Mesendoderm (in vitro differentiated cells): ENCODE results near the gene CYLC1.
A peak's percentile ranks its signal among the peaks of the same experiment; 100 is the strongest.

Source experiments
- DNase-seq: peaks from one replicate; pipeline ENCODE4 v3.0.0; 2013
- H2AK5ac ChIP-seq: 2 replicates; pipeline ENCODE4 v1.6.1; 2013; ENCODE audit warnings: low read length, inconsistent platforms
- H2BK120ac ChIP-seq: 2 replicates; pipeline ENCODE4 v1.6.1; 2013; ENCODE audit warnings: low read depth, mild to moderate bottlenecking, low read length, moderate library complexity, mixed read lengths
- H2BK15ac ChIP-seq: replicated peaks from 2 replicates; pipeline ENCODE4 v1.6.1; 2013; ENCODE audit warnings: low read depth, mild to moderate bottlenecking, moderate library complexity
- H2BK5ac ChIP-seq: 2 replicates; pipeline ENCODE4 v1.6.1; 2013; ENCODE audit warnings: low read length, inconsistent platforms
- H3K18ac ChIP-seq: 2 replicates; pipeline ENCODE4 v1.6.1; 2013; ENCODE audit warnings: mild to moderate bottlenecking, low read length, mixed read lengths
- H3K23ac ChIP-seq: one replicate; pipeline ENCODE4 v1.6.1; 2013; ENCODE audit warnings: low read length
- H3K27ac ChIP-seq: 2 replicates; pipeline ENCODE4 v1.5.1; 2013; ENCODE audit warnings: low read depth, mild to moderate bottlenecking, inconsistent platforms, low read length, moderate library complexity
- H3K27me3 ChIP-seq: 2 replicates; pipeline ENCODE4 v1.6.1; 2013; ENCODE audit warnings: low read length, control low read depth, mild to moderate bottlenecking, inconsistent platforms; ENCODE audit not compliant: insufficient read depth, poor library complexity
- H3K36me3 ChIP-seq: 2 replicates; pipeline ENCODE4 v1.6.1; 2013; ENCODE audit warnings: low read length, inconsistent platforms; ENCODE audit not compliant: control insufficient read depth, insufficient read depth
- H3K4ac ChIP-seq: one replicate; pipeline ENCODE4 v1.6.1; 2013; ENCODE audit warnings: low read depth, mild to moderate bottlenecking, low read length, moderate library complexity
- H3K4me1 ChIP-seq: 2 replicates; pipeline ENCODE4 v1.6.1; 2013; ENCODE audit warnings: low read depth, low read length, inconsistent platforms; ENCODE audit not compliant: control insufficient read depth
- H3K4me2 ChIP-seq: 2 replicates; pipeline ENCODE4 v1.6.1; 2013; ENCODE audit warnings: low read length
- H3K4me3 ChIP-seq: 2 replicates; pipeline ENCODE4 v1.5.1; 2013; ENCODE audit warnings: mild to moderate bottlenecking, low read length
- H3K56ac ChIP-seq: one replicate; pipeline ENCODE4 v1.6.1; 2013; ENCODE audit warnings: low read length
- H3K79me1 ChIP-seq: 2 replicates; pipeline ENCODE4 v1.6.1; 2013; ENCODE audit warnings: low read length, inconsistent platforms
- H3K79me2 ChIP-seq: 2 replicates; pipeline ENCODE4 v1.6.1; 2013; ENCODE audit warnings: mild to moderate bottlenecking, low read length; ENCODE audit not compliant: control insufficient read depth, insufficient read depth
- H3K9ac ChIP-seq: 2 replicates; pipeline ENCODE4 v1.6.1; 2013; ENCODE audit warnings: low read length, inconsistent platforms
- H4K5ac ChIP-seq: one replicate; pipeline ENCODE4 v1.6.1; 2013; ENCODE audit warnings: low read length
- H4K8ac ChIP-seq: one replicate; pipeline ENCODE4 v1.6.1; 2013; ENCODE audit warnings: low read depth, mild to moderate bottlenecking, control low read depth, low read length, moderate library complexity
- WGBS: extraction: QIAGEN DNeasy Blood & Tissue Kit; methylation state at CpG from one replicate; pipeline ENCODE4 v1.1.7; 2013; ENCODE audit warnings: low lambda C conversion rate, missing lambda C conversion rate; ENCODE audit not compliant: insufficient coverage; ENCODE audit errors: extremely low coverage; 5-methylcytosine and 5-hydroxymethylcytosine counted together

CYLC1 gene

DNA sequence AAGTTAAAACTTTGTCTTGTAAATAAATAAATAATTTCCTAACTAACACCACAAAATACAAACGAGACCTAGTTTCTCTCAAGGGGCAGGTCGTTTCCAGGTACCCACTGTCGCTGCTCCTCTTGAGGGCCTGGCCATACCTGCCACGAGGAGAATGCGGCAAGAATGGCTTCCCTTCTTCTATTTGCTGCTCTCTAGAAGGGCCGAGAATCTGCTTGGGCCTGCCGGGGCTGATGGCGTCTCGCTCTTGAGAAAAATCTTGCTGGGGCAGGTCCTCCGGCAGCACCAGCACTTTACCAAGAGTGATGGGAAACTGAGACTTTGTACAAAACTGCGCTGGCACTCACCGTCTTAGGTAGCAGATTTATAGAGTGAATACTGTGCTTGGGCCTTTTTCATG lies 31.5 kb downstream of the CYLC1 start:
- Histone ChIP-seq H3K79me2 (no peaks in the 10 kb centered on the region), H3K79me1 (no peaks in the 10 kb centered on the region), H2AK5ac (no peak overlapping the region), H3K4me3 (no peak overlapping the region), H3K56ac (no peak overlapping the region), H3K4me1 (no peaks in the 10 kb centered on the region), H3K18ac (no peak overlapping the region), H2BK5ac (no peak overlapping the region), H2BK15ac (no peak overlapping the region), H3K4me2 (no peak overlapping the region), H3K23ac (no peak overlapping the region), H4K8ac (no peak overlapping the region), H3K9ac (no peak overlapping the region), H3K4ac (no peak overlapping the region), H2BK120ac (no peak overlapping the region), H3K27ac (no peak overlapping the region), H3K36me3 (no peaks in the 10 kb centered on the region), H3K27me3 (no peaks in the 10 kb centered on the region), H4K5ac (no peak overlapping the region)
- no peak for DNase-seq
- WGBS: no CpG with 5 or more reads among the region's 12 CpGs

DNA sequence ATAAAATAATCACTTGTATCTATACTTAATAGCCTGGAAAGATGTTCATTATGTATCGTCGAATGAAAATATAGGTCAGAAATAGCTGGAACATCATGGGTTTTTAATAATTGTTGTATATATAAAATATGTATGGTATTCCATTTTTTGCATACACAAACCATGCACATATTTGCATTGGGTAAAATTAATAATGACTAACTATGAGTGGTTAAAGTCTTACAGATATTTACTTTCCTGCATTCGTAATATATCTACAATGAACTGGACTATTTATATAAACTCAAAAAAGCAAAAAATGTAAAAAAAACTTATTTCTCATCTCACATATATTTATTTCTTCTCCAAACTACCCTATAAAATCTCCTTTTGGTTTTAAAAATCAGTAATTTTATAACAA lies 46.0 kb downstream of the CYLC1 start:
- Histone ChIP-seq H3K36me3 (no peaks in the 10 kb centered on the region), H3K56ac (no peak overlapping the region), H3K23ac (no peak overlapping the region), H2BK120ac (no peak overlapping the region), H3K18ac (no peak overlapping the region), H3K4me2 (no peak overlapping the region), H3K79me1 (no peaks in the 10 kb centered on the region), H2BK15ac (no peak overlapping the region), H3K9ac (no peak overlapping the region), H4K8ac (no peak overlapping the region), H3K4ac (no peak overlapping the region), H2AK5ac (no peak overlapping the region), H3K27me3 (no peaks in the 10 kb centered on the region), H3K4me3 (no peak overlapping the region), H3K4me1 (no peaks in the 10 kb centered on the region), H2BK5ac (no peak overlapping the region), H3K79me2 (no peaks in the 10 kb centered on the region), H3K27ac (no peak overlapping the region), H4K5ac (no peak overlapping the region)
- WGBS: no CpG with 5 or more reads among the region's 3 CpGs
- DNase-seq: no peak

DNA sequence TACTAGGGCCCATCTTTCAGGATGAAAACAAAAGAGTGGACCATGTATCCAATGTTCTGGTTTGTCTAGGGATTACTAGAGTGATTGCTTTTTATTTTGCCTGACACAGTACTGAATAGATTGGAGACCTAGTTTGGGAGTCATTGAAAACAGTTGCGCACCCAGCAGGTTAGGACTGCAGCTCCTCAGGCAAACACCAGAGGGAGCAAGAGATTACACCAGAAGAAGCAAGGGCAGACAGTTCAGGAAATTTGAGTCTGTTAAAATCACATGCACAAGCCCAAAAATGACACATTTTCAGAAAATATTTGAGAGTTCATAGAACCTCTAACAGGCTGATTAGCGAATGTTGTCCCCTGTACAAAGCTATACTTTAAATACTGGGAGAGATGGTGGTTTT lies 55.6 kb downstream of the CYLC1 start:
- Histone ChIP-seq H3K79me2 (no peaks in the 10 kb centered on the region), H2BK5ac (no peak overlapping the region)

DNA sequence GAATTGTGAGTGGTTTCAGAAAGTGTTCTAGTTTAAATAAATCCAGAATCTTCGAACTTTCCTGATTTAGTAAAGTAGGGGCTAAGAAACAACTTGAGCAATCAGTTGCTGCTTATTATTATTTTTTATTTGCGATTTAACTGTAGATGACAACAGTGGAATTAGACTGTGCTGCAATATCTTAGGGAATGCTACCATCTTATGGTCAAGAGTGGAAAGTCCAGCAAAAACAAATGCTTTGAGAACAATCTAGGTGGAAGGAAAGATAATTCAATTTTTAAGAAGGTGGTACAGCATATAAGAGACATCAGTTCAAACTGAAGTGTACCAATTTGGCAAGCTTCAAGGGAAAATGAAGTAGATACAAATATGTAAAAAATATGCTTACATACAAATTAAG lies 73.3 kb downstream of the CYLC1 start:
- H3K56ac ChIP-seq: no peak overlapping the region
- H2AK5ac ChIP-seq: no peak overlapping the region
- H3K23ac ChIP-seq: no peak overlapping the region
- no peaks in the 10 kb centered on the region for H3K27me3 ChIP-seq
- no peak overlapping the region for H3K4me3 ChIP-seq
- H3K18ac ChIP-seq: no peak overlapping the region
- H3K4me2 ChIP-seq: no peak overlapping the region
- no peak overlapping the region for H3K4ac ChIP-seq
- no peaks in the 10 kb centered on the region for H3K79me2 ChIP-seq
- H3K36me3 ChIP-seq: no peaks in the 10 kb centered on the region
- H2BK15ac ChIP-seq: no peak overlapping the region
- no peak overlapping the region for H3K9ac ChIP-seq
- peak; percentile 1 for DNase-seq
- no CpG with 5 or more reads among the region's 2 CpGs for WGBS
- no peak overlapping the region for H2BK120ac ChIP-seq
- no peaks in the 10 kb centered on the region for H3K4me1 ChIP-seq
- no peak overlapping the region for H2BK5ac ChIP-seq
- no peak overlapping the region for H4K5ac ChIP-seq
- no peak overlapping the region for H4K8ac ChIP-seq
- no peaks in the 10 kb centered on the region for H3K79me1 ChIP-seq
- no peak overlapping the region for H3K27ac ChIP-seq

More for the DNA sequence above, 55.6 kb downstream of the CYLC1 start:
- H3K4me3 ChIP-seq: no peak overlapping the region
- no peak overlapping the region for H3K18ac ChIP-seq
- H3K36me3 ChIP-seq: no peaks in the 10 kb centered on the region
- peak; percentile 34 for DNase-seq
- WGBS: no CpG with 5 or more reads among the region's 2 CpGs
- no peak overlapping the region for H2BK120ac ChIP-seq
- no peak overlapping the region for H3K9ac ChIP-seq
- H3K27me3 ChIP-seq: no peaks in the 10 kb centered on the region
- no peaks in the 10 kb centered on the region for H3K79me1 ChIP-seq
- H4K5ac ChIP-seq: no peak overlapping the region
- no peak overlapping the region for H3K4me2 ChIP-seq
- H3K27ac ChIP-seq: no peak overlapping the region
- no peak overlapping the region for H3K4ac ChIP-seq
- H3K56ac ChIP-seq: no peak overlapping the region
- H3K4me1 ChIP-seq: no peaks in the 10 kb centered on the region
- no peak overlapping the region for H2AK5ac ChIP-seq
- H2BK15ac ChIP-seq: no peak overlapping the region
- no peak overlapping the region for H4K8ac ChIP-seq
- H3K23ac ChIP-seq: no peak overlapping the region
